ENCODE measurements around the gene EXT2.

- TF ChIP-seq POLR2AphosphoS5 (IDR thresholded peaks at IDR 0.05; ENCODE audit: low read depth, low read length) (no peak), REST (IDR thresholded peaks at IDR 0.05; ENCODE audit: insufficient read depth in 1 of 2, low read depth in 2 of 2, low read length in 2 of 2) (no peak), SIN3A (IDR thresholded peaks at IDR 0.05; ENCODE audit: borderline replicate concordance, insufficient read depth, low read length) (no peak), TAF1 (IDR thresholded peaks at IDR 0.05; ENCODE audit: borderline replicate concordance, insufficient read depth, low read length) (no peak)
Measured at GRCh38 chr11:44271286-44271685, 175.8 kb downstream of the EXT2 start.
